HEK293 (cell line): Measurements from ENCODE around the gene PSMD6.

Experiments
- CTCF ChIA-PET: fragments of 350-600 bp; formaldehyde crosslinking; extraction: SDS; loops from one replicate; lab custom pipeline; 2021; ENCODE audit warnings: antibody characterized with exemption; lab: Yijun Ruan, JAX
- POLR2A ChIA-PET: fragments of 300-600 bp; formaldehyde crosslinking; extraction: SDS; loops from one replicate; lab custom pipeline; 2020; ENCODE audit warnings: antibody characterized with exemption, inconsistent platforms; lab: Yijun Ruan, JAX
- H3K27ac ChIP-seq: fragments of 200-500 bp; sonication (Bioruptor generic); 2 replicates; pipeline ENCODE4 v1.5.1; 2014; ENCODE audit warnings: low read depth, low read length, control low read depth, inconsistent platforms; ENCODE audit errors: extremely low read depth
- H3K36me3 ChIP-seq, 2 experiments: fragments of 200-500 bp in 1 of 2; sonication (Bioruptor generic) in 1 of 2; 1 replicate in 1 of 2; 2 replicates in 1 of 2; pipeline ENCODE4 v1.5.1; 2014 to 2017; ENCODE audit warnings: inconsistent platforms in 2 of 2, low read length in 2 of 2; ENCODE audit not compliant: control insufficient read depth in 2 of 2, insufficient read depth in 1 of 2
- H3K4me1 ChIP-seq: fragments of 200-500 bp; sonication (Bioruptor generic); 2 replicates; pipeline ENCODE4 v1.5.1; 2014; ENCODE audit warnings: mild to moderate bottlenecking, low read length, inconsistent platforms; ENCODE audit not compliant: control insufficient read depth, insufficient read depth
- H3K4me3 ChIP-seq: 2 replicates; pipeline ENCODE4 v1.5.1; 2011; ENCODE audit warnings: low read depth, mild to moderate bottlenecking, control low read depth, low read length, moderate library complexity
- H3K9me3 ChIP-seq: fragments of 200-500 bp; sonication (Bioruptor generic); 2 replicates; pipeline ENCODE4 v1.5.1; 2014; ENCODE audit warnings: low read depth, low read length, inconsistent platforms; ENCODE audit not compliant: control insufficient read depth, insufficient read depth
- KLF9 ChIP-seq: fragments of 450-650 bp; formaldehyde crosslinking; IDR thresholded peaks from 2 replicates; pipeline ENCODE4 v1.5.1; 2016; ENCODE audit warnings: missing biosample characterization, missing genetic modification characterization, low read depth
- MYNN ChIP-seq: fragments of 450-650 bp; formaldehyde crosslinking; IDR thresholded peaks from 2 replicates; pipeline ENCODE4 v1.5.1; 2016; ENCODE audit warnings: missing biosample characterization, missing genetic modification characterization, borderline replicate concordance
- ZEB2 ChIP-seq: fragments of 450-650 bp; formaldehyde crosslinking; IDR thresholded peaks from 2 replicates; pipeline ENCODE4 v1.5.1; 2016; ENCODE audit warnings: missing biosample characterization, missing genetic modification characterization
- ZFP41 ChIP-seq: fragments of 450-650 bp; formaldehyde crosslinking; IDR thresholded peaks from 2 replicates; pipeline ENCODE4 v1.5.1; 2016; ENCODE audit warnings: missing biosample characterization, missing genetic modification characterization, borderline replicate concordance
- ZNF138 ChIP-seq: fragments of 450-650 bp; formaldehyde crosslinking; IDR thresholded peaks from 2 replicates; pipeline ENCODE4 v1.5.1; 2016; ENCODE audit warnings: missing biosample characterization, missing genetic modification characterization, borderline replicate concordance
- ZNF140 ChIP-seq: fragments of 450-650 bp; formaldehyde crosslinking; IDR thresholded peaks from 2 replicates; pipeline ENCODE4 v1.5.1; 2016; ENCODE audit warnings: missing biosample characterization, missing genetic modification characterization
- ZNF157 ChIP-seq: fragments of 450-650 bp; formaldehyde crosslinking; IDR thresholded peaks from 2 replicates; pipeline ENCODE4 v1.5.1; 2016; ENCODE audit warnings: missing biosample characterization, missing genetic modification characterization
- ZNF169 ChIP-seq: fragments of 450-650 bp; formaldehyde crosslinking; IDR thresholded peaks from 2 replicates; pipeline ENCODE4 v1.5.1; 2016; ENCODE audit warnings: missing biosample characterization, missing genetic modification characterization
- ZNF184 ChIP-seq: fragments of 450-650 bp; IDR thresholded peaks from 2 replicates; pipeline ENCODE4 v1.5.1; 2018; ENCODE audit warnings: missing biosample characterization, mild to moderate bottlenecking, missing genetic modification characterization
- ZNF211 ChIP-seq: fragments of 450-650 bp; formaldehyde crosslinking; IDR thresholded peaks from 2 replicates; pipeline ENCODE4 v1.5.1; 2016; ENCODE audit warnings: low read depth, missing biosample characterization, missing genetic modification characterization
- ZNF274 ChIP-seq, 2 experiments: fragments of 200-500 bp in 1 of 2; fragments of 450-650 bp in 1 of 2; sonication (Bioruptor generic) in 1 of 2; formaldehyde crosslinking in 1 of 2; IDR thresholded peaks; 2 replicates each; pipeline versions ENCODE4 v1.5.1 to v1.6.1; 2014 to 2016; ENCODE audit warnings: borderline replicate concordance in 1 of 2, inconsistent platforms in 1 of 2, low read length in 1 of 2, missing biosample characterization in 1 of 2, missing genetic modification characterization in 1 of 2
- ZNF37A ChIP-seq: fragments of 450-650 bp; IDR thresholded peaks from 2 replicates; pipeline ENCODE4 v1.5.1; 2018; ENCODE audit warnings: missing biosample characterization, missing genetic modification characterization
- ZNF544 ChIP-seq: fragments of 450-650 bp; formaldehyde crosslinking; IDR thresholded peaks from 2 replicates; pipeline ENCODE4 v1.5.0; 2017; ENCODE audit warnings: missing biosample characterization, missing genetic modification characterization
- ZNF548 ChIP-seq: fragments of 450-650 bp; formaldehyde crosslinking; IDR thresholded peaks from 2 replicates; pipeline ENCODE4 v1.5.1; 2016; ENCODE audit warnings: missing biosample characterization, missing genetic modification characterization
- ZNF623 ChIP-seq: fragments of 450-650 bp; formaldehyde crosslinking; IDR thresholded peaks from 2 replicates; pipeline ENCODE4 v1.5.1; 2016; ENCODE audit warnings: missing biosample characterization, missing genetic modification characterization
- ZNF629 ChIP-seq: fragments of 450-650 bp; formaldehyde crosslinking; IDR thresholded peaks from 2 replicates; pipeline ENCODE4 v1.5.1; 2017; ENCODE audit warnings: missing biosample characterization, missing genetic modification characterization
- ZNF776 ChIP-seq: fragments of 450-650 bp; formaldehyde crosslinking; IDR thresholded peaks from 2 replicates; pipeline ENCODE4 v1.5.0; 2017; ENCODE audit warnings: missing biosample characterization, missing genetic modification characterization, borderline replicate concordance
- TF ChIP-seq, protein P1 (sequence below): fragments of 450-650 bp; formaldehyde crosslinking; IDR thresholded peaks from 2 replicates; pipeline ENCODE4 v1.5.1; 2017; ENCODE audit warnings: missing biosample characterization, missing genetic modification characterization
- TF ChIP-seq, protein P2 (sequence below): fragments of 450-650 bp; formaldehyde crosslinking; IDR thresholded peaks from 2 replicates; pipeline ENCODE4 v1.5.1; 2016; ENCODE audit warnings: missing biosample characterization, missing genetic modification characterization
- TF ChIP-seq, protein P3 (sequence below): fragments of 450-650 bp; formaldehyde crosslinking; IDR thresholded peaks from 2 replicates; pipeline ENCODE4 v1.5.1; 2017; ENCODE audit warnings: missing biosample characterization, missing genetic modification characterization
- TF ChIP-seq, protein P4 (sequence below): fragments of 450-650 bp; formaldehyde crosslinking; IDR thresholded peaks from 2 replicates; pipeline ENCODE4 v1.5.1; 2016; ENCODE audit warnings: missing biosample characterization, missing genetic modification characterization
- TF ChIP-seq, protein P5 (sequence below): fragments of 450-650 bp; formaldehyde crosslinking; IDR thresholded peaks from 2 replicates; pipeline ENCODE4; 2016; ENCODE audit warnings: missing biosample characterization, missing genetic modification characterization
- TF ChIP-seq, protein P6 (sequence below): fragments of 450-650 bp; formaldehyde crosslinking; IDR thresholded peaks from 2 replicates; pipeline ENCODE4 v1.5.1; 2016; ENCODE audit warnings: missing biosample characterization, missing genetic modification characterization
- TF ChIP-seq, protein P7 (sequence below): fragments of 450-650 bp; formaldehyde crosslinking; IDR thresholded peaks from 2 replicates; pipeline ENCODE4 v1.5.1; 2017; ENCODE audit warnings: missing biosample characterization, missing genetic modification characterization

Gene PSMD6

DNA sequence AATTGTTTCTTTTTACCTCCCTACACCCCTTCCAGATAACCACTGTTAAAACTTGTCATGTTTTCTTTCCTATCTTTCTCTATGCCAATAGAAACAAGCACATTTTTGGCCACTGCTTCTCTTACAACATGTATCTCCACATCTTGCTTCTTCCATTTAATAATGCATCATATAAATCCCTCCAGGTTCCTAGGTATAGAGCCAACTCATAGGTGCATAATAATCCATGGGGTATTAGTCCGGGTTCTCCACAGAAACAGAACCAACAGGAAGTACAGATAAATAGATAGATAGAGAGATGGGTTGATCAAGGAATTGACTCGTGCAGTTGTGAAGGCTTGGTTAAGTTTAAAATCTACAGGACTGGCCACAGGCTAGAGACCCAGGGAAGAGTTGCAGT, 41.5 kb upstream of the PSMD6 start:
- Histone ChIP-seq H3K27ac (no peak overlapping the region), H3K9me3 (no peaks in the 10 kb centered on the region), H3K4me3 (no peak overlapping the region), H3K4me1 (no peaks in the 10 kb centered on the region), H3K36me3 (no peaks in the 10 kb centered on the region)
- CTCF ChIA-PET = no interaction called here
- no peak for TF ChIP-seq ZNF157
- no peak for TF ChIP-seq MYNN
- TF ChIP-seq ZNF776 (tag by site-specific recombination) = no peak
- no peak for TF ChIP-seq ZNF544 (tag by site-specific recombination)
- TF ChIP-seq ZNF184 (tag by site-specific recombination) = no peak
- TF ChIP-seq ZNF138 = no peak
- TF ChIP-seq, protein P1, sequence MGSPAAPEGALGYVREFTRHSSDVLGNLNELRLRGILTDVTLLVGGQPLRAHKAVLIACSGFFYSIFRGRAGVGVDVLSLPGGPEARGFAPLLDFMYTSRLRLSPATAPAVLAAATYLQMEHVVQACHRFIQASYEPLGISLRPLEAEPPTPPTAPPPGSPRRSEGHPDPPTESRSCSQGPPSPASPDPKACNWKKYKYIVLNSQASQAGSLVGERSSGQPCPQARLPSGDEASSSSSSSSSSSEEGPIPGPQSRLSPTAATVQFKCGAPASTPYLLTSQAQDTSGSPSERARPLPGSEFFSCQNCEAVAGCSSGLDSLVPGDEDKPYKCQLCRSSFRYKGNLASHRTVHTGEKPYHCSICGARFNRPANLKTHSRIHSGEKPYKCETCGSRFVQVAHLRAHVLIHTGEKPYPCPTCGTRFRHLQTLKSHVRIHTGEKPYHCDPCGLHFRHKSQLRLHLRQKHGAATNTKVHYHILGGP (tag by site-specific recombination) = no peak
- no peak for TF ChIP-seq KLF9 (tag by site-specific recombination)
- TF ChIP-seq ZNF548 = no peak
- TF ChIP-seq ZNF629 = no peak
- TF ChIP-seq, protein P2, sequence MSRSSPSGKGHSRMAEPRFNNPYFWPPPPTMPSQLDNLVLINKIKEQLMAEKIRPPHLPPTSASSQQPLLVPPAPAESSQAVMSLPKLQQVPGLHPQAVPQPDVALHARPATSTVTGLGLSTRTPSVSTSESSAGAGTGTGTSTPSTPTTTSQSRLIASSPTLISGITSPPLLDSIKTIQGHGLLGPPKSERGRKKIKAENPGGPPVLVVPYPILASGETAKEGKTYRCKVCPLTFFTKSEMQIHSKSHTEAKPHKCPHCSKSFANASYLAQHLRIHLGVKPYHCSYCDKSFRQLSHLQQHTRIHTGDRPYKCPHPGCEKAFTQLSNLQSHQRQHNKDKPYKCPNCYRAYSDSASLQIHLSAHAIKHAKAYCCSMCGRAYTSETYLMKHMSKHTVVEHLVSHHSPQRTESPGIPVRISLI (tag by site-specific recombination) = no peak
- TF ChIP-seq, protein P3, sequence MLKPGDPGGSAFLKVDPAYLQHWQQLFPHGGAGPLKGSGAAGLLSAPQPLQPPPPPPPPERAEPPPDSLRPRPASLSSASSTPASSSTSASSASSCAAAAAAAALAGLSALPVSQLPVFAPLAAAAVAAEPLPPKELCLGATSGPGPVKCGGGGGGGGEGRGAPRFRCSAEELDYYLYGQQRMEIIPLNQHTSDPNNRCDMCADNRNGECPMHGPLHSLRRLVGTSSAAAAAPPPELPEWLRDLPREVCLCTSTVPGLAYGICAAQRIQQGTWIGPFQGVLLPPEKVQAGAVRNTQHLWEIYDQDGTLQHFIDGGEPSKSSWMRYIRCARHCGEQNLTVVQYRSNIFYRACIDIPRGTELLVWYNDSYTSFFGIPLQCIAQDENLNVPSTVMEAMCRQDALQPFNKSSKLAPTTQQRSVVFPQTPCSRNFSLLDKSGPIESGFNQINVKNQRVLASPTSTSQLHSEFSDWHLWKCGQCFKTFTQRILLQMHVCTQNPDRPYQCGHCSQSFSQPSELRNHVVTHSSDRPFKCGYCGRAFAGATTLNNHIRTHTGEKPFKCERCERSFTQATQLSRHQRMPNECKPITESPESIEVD (tag by site-specific recombination) = no peak
- TF ChIP-seq, protein P4, sequence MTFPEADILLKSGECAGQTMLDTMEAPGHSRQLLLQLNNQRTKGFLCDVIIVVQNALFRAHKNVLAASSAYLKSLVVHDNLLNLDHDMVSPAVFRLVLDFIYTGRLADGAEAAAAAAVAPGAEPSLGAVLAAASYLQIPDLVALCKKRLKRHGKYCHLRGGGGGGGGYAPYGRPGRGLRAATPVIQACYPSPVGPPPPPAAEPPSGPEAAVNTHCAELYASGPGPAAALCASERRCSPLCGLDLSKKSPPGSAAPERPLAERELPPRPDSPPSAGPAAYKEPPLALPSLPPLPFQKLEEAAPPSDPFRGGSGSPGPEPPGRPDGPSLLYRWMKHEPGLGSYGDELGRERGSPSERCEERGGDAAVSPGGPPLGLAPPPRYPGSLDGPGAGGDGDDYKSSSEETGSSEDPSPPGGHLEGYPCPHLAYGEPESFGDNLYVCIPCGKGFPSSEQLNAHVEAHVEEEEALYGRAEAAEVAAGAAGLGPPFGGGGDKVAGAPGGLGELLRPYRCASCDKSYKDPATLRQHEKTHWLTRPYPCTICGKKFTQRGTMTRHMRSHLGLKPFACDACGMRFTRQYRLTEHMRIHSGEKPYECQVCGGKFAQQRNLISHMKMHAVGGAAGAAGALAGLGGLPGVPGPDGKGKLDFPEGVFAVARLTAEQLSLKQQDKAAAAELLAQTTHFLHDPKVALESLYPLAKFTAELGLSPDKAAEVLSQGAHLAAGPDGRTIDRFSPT = no peak
- POLR2A ChIA-PET = no interaction called here

DNA sequence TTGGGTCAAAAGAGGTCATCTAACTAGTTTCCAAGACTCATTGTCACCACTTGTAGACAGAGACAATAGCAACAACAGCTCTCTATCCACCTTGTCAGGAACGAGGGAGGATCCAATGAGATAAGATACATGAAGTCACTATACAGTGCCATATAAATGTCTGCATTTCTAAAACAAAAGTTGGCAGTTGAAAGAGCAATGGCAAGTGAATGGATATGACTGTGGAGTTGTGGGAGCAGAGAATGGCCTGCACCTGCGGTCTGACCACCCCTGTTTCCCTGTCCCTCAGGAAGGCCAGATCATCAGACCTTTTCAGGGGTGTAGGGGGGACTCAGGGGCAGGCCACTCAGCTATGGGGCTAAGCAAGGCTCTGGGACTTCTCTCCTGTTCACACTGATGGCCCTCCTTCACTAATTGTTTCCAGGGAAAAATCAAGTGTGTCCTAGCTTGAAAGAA, 40.7 kb upstream of the PSMD6 start:
- no peak overlapping the region for H3K4me3 ChIP-seq
- no peaks in the 10 kb centered on the region for H3K9me3 ChIP-seq
- ChIA-PET CTCF (interaction anchor here (0.6 kb wide), 2 partner anchors 20 to 300 kb away, joined by 3 read pairs; no protein-coding TSS in a partner anchor), POLR2A (no interaction called here)
- no peaks in the 10 kb centered on the region for H3K4me1 ChIP-seq
- H3K36me3 ChIP-seq = no peaks in the 10 kb centered on the region
- no peak overlapping the region for H3K27ac ChIP-seq
- TF ChIP-seq ZNF274 (IDR thresholded peaks at IDR 0.05; ENCODE audit: low read length) (no peak), ZNF274 (tag by site-specific recombination; IDR thresholded peaks at IDR 0.05; ENCODE audit: borderline replicate concordance) (no peak), MYNN (no peak), ZNF140 (tag by site-specific recombination) (no peak), ZFP41 (tag by site-specific recombination) (no peak), ZEB2 (tag by site-specific recombination) (no peak), ZNF169 (tag by site-specific recombination) (no peak), ZNF184 (tag by site-specific recombination) (no peak), ZNF37A (tag by site-specific recombination) (no peak), ZNF211 (tag by site-specific recombination) (no peak), ZNF623 (tag by site-specific recombination) (no peak)
- TF ChIP-seq, protein P5, sequence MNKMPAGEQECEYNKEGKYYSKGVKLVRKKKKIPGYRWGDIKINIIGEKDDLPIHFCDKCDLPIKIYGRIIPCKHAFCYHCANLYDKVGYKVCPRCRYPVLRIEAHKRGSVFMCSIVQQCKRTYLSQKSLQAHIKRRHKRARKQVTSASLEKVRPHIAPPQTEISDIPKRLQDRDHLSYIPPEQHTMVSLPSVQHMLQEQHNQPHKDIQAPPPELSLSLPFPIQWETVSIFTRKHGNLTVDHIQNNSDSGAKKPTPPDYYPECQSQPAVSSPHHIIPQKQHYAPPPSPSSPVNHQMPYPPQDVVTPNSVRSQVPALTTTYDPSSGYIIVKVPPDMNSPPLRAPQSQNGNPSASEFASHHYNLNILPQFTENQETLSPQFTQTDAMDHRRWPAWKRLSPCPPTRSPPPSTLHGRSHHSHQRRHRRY (tag by site-specific recombination) = no peak
- TF ChIP-seq, protein P6, sequence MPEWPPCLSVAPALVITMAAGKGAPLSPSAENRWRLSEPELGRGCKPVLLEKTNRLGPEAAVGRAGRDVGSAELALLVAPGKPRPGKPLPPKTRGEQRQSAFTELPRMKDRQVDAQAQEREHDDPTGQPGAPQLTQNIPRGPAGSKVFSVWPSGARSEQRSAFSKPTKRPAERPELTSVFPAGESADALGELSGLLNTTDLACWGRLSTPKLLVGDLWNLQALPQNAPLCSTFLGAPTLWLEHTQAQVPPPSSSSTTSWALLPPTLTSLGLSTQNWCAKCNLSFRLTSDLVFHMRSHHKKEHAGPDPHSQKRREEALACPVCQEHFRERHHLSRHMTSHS (tag by site-specific recombination) = no peak
- TF ChIP-seq, protein P7, sequence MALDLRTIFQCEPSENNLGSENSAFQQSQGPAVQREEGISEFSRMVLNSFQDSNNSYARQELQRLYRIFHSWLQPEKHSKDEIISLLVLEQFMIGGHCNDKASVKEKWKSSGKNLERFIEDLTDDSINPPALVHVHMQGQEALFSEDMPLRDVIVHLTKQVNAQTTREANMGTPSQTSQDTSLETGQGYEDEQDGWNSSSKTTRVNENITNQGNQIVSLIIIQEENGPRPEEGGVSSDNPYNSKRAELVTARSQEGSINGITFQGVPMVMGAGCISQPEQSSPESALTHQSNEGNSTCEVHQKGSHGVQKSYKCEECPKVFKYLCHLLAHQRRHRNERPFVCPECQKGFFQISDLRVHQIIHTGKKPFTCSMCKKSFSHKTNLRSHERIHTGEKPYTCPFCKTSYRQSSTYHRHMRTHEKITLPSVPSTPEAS (tag by site-specific recombination) = no peak
